H4 (cell line): ENCODE results near the gene L2HGDH. TPM values are rescaled to one million over a fixed set of nuclear protein-coding genes. Genes with fewer than 3 reads are reported as not detected.
A peak's percentile ranks its signal among the peaks of the same experiment; 100 is the strongest.
"Not testable (repeated sequence)": the region's sequence is repeated elsewhere in the genome, so short reads cannot be mapped to it uniquely, and the experiment has no call there.

ENCODE experiments used
- DNase-seq: peaks from one replicate; pipeline ENCODE4 v3.0.0-alpha.2; 2015; ENCODE audit warnings: low spot score
- total RNA-seq: library from RNA; depleted of rRNA; stranded (reverse); fragments of >200 nt; shearing (Covaris generic); gene quantifications from 2 replicates; pipeline ENCODE4 v1.2.3, GENCODE V29; 2014

Gene L2HGDH
- total RNA-seq, 1 experiment from 2014 or later = 6.5 TPM

GRCh38 chr14:50339178-50339804 is 27.3 kb upstream of the L2HGDH start:
- no peak for DNase-seq

GRCh38 chr14:50338587-50338986 is 26.6 kb upstream of the L2HGDH start:
- no peak for DNase-seq

- no peak for DNase-seq
Observed at GRCh38 chr14:50335989-50336824, 24.2 kb upstream of the L2HGDH start.

- no peak for DNase-seq
Observed at GRCh38 chr14:50335389-50335788, 23.4 kb upstream of the L2HGDH start.

- no peak for DNase-seq
Observed at GRCh38 chr14:50334211-50334610, 22.2 kb upstream of the L2HGDH start.

- DNase-seq = no peak
Observed at GRCh38 chr14:50333014-50333509, 21.0 kb upstream of the L2HGDH start.

GRCh38 chr14:50331596-50331995 is 19.6 kb upstream of the L2HGDH start:
- DNase-seq = no peak

- peak; percentile 91 for DNase-seq
Observed at GRCh38 chr14:50321009-50321660, 9.1 kb upstream of the L2HGDH start.

- no peak for DNase-seq
Observed at GRCh38 chr14:50320283-50320682, 8.3 kb upstream of the L2HGDH start.

GRCh38 chr14:50319721-50320120 is 7.7 kb upstream of the L2HGDH start:
- no peak for DNase-seq

GRCh38 chr14:50319293-50319692 is 7.3 kb upstream of the L2HGDH start:
- no peak for DNase-seq

GRCh38 chr14:50318031-50318626 is 6.1 kb upstream of the L2HGDH start:
- peak; percentile 42 for DNase-seq

- DNase-seq = not testable (repeated sequence)
Observed at GRCh38 chr14:50314098-50314497, 2.1 kb upstream of the L2HGDH start.

- no peak for DNase-seq
Observed at GRCh38 chr14:50312734-50313054, 665 bp upstream of the L2HGDH start.

- no peak for DNase-seq
Observed at GRCh38 chr14:50311337-50311971, 575 bp downstream of the L2HGDH start.

- no peak for DNase-seq
Observed at GRCh38 chr14:50310445-50310844, 1.6 kb downstream of the L2HGDH start.

GRCh38 chr14:50308363-50308915 is 3.6 kb downstream of the L2HGDH start:
- DNase-seq = no peak

GRCh38 chr14:50303744-50304471 is 8.1 kb downstream of the L2HGDH start:
- DNase-seq = peak; percentile 75

GRCh38 chr14:50301914-50302313 is 10.1 kb downstream of the L2HGDH start:
- no peak for DNase-seq

GRCh38 chr14:50299585-50299984 is 12.4 kb downstream of the L2HGDH start:
- DNase-seq = no peak

- no peak for DNase-seq
Observed at GRCh38 chr14:50290306-50290705, 21.7 kb downstream of the L2HGDH start.
